ENCODE data around the gene SIMC1.
"Not testable (repeated sequence)": the region's sequence is repeated elsewhere in the genome, so short reads cannot be mapped to it uniquely, and the experiment has no call there.

GRCh38 chr5:176235155-176235554 is 3.1 kb upstream of the SIMC1 start:
- peak; percentile 68 for TF ChIP-seq CTCF (conservative IDR thresholded peaks at IDR 0.05; ENCODE audit: low read length)
- TF ChIP-seq EZH2phosphoT487 (IDR thresholded peaks at IDR 0.05; ENCODE audit: borderline replicate concordance, low read depth, low read length) = not testable (repeated sequence)
